SK-N-SH (cell line): ENCODE data around the gene PHACTR3. TPM values are rescaled to one million over a fixed set of nuclear protein-coding genes. Genes with fewer than 3 reads are reported as not detected.

Experiments
- CTCF ChIA-PET: fragments of 300-600, 350-600 bp; formaldehyde crosslinking; extraction: SDS; loops from one replicate; lab custom pipeline; 2021; lab: Yijun Ruan, JAX
- POLR2A ChIA-PET: fragments of 350-600 bp; sonication (Branson Sonifier 250); formaldehyde crosslinking; extraction: SDS; loops from one replicate; lab custom pipeline; 2020; ENCODE audit warnings: antibody characterized with exemption, inconsistent platforms; lab: Yijun Ruan, JAX
- DNase-seq: peaks from one replicate; pipeline ENCODE4 v3.0.0; 2012
- H2AFZ ChIP-seq: fragments of 200-600 bp; sonication (generic); 2 replicates; pipeline ENCODE4 v1.8.1; 2016; ENCODE audit warnings: antibody characterized with exemption, mild to moderate bottlenecking, low read depth
- H3F3A ChIP-seq: fragments of 200-600 bp; sonication (generic); replicated peaks from 2 replicates; pipeline ENCODE3; 2016; ENCODE audit warnings: antibody characterized with exemption, mild to moderate bottlenecking; ENCODE audit not compliant: insufficient read depth
- H3K27ac ChIP-seq, 2 experiments: fragments of 200-500 bp in 1 of 2; fragments of 200-600 bp in 1 of 2; sonication (Bioruptor generic) in 1 of 2; sonication (generic), shearing (Covaris generic) in 1 of 2; 2 replicates each; pipeline versions ENCODE4 v1.5.1 to v1.6.1; 2014 to 2016; ENCODE audit warnings: low read depth in 2 of 2, inconsistent platforms in 1 of 2, low read length in 1 of 2, mild to moderate bottlenecking in 1 of 2, mixed read lengths in 1 of 2
- H3K27me3 ChIP-seq: fragments of 200-600 bp; sonication (generic), shearing (Covaris generic); 2 replicates; pipeline ENCODE4 v1.6.1; 2016; ENCODE audit warnings: mixed run types; ENCODE audit not compliant: insufficient read depth
- H3K36me3 ChIP-seq, 2 experiments: fragments of 200-500 bp in 1 of 2; fragments of 200-600 bp in 1 of 2; sonication (Bioruptor generic) in 1 of 2; sonication (generic) in 1 of 2; replicated peaks in 1 of 2; 2 replicates each; pipeline versions ENCODE3 to v1.5.1; 2014 to 2016; ENCODE audit warnings: low read length in 1 of 2, mild to moderate bottlenecking in 1 of 2; ENCODE audit not compliant: insufficient read depth in 2 of 2, control insufficient read depth in 1 of 2
- H3K4me1 ChIP-seq, 2 experiments: fragments of 200-500 bp in 1 of 2; fragments of 200-600 bp in 1 of 2; sonication (Bioruptor generic) in 1 of 2; sonication (generic), shearing (Covaris generic) in 1 of 2; 2 replicates each; pipeline versions ENCODE4 v1.5.1 to v1.6.1; 2014 to 2016; ENCODE audit warnings: low read depth in 1 of 2, low read length in 1 of 2, mixed run types in 1 of 2; ENCODE audit not compliant: insufficient read depth in 2 of 2, control insufficient read depth in 1 of 2
- H3K4me2 ChIP-seq: fragments of 200-600 bp; sonication (generic), shearing (Covaris generic); 2 replicates; pipeline ENCODE4 v1.6.1; 2017; ENCODE audit warnings: mixed run types
- H3K4me3 ChIP-seq, 2 experiments: fragments of 200-500 bp in 1 of 2; fragments of 200-600 bp in 1 of 2; sonication (Bioruptor generic) in 1 of 2; sonication (generic), shearing (Covaris generic) in 1 of 2; 2 replicates each; pipeline versions ENCODE4 v1.5.1 to v1.8.1; 2014 to 2016; ENCODE audit warnings: low read depth in 2 of 2, inconsistent platforms in 1 of 2, low read length in 1 of 2, mild to moderate bottlenecking in 1 of 2, mixed read lengths in 1 of 2, moderate library complexity in 1 of 2
- H3K79me2 ChIP-seq: fragments of 200-600 bp; sonication (generic); 2 replicates; pipeline ENCODE4 v1.8.1; 2017; ENCODE audit warnings: mild to moderate bottlenecking; ENCODE audit not compliant: insufficient read depth
- H3K9ac ChIP-seq: fragments of 200-600 bp; sonication (generic); 2 replicates; pipeline ENCODE4 v1.6.1; 2017; ENCODE audit warnings: mixed run types
- H3K9me2 ChIP-seq: fragments of 200-600 bp; sonication (generic); 2 replicates; pipeline ENCODE4 v1.6.1; 2017; ENCODE audit warnings: mixed run types
- H3K9me3 ChIP-seq: fragments of 200-600 bp; sonication (generic); 2 replicates; pipeline ENCODE4 v1.6.1; 2017; ENCODE audit warnings: mixed run types, mild to moderate bottlenecking, moderate library complexity
- H4K20me1 ChIP-seq: fragments of 200-600 bp; sonication (generic); 2 replicates; pipeline ENCODE4 v1.6.1; 2017; ENCODE audit warnings: mild to moderate bottlenecking, mixed run types; ENCODE audit not compliant: insufficient read depth
- CHD2 ChIP-seq: fragments of 150-350 bp; IDR thresholded peaks from 2 replicates; pipeline ENCODE4 v1.6.1; 2018; ENCODE audit warnings: low read length; ENCODE audit not compliant: partially characterized antibody
- ELF1 ChIP-seq: IDR thresholded peaks from 2 replicates; pipeline ENCODE4 v1.4.0; 2012
- EP300 ChIP-seq, 2 experiments: IDR thresholded peaks; 2 replicates each; pipeline versions ENCODE4 v1.4.0 to v1.6.1; 2012; ENCODE audit warnings: borderline replicate concordance in 1 of 2, low read depth in 1 of 2, low read length in 1 of 2
- EZH2phosphoT487 ChIP-seq: fragments of 200-600 bp; sonication (generic); IDR thresholded peaks from 2 replicates; pipeline ENCODE4 v1.6.1; 2017; ENCODE audit warnings: low read depth, mixed run types, mild to moderate bottlenecking, antibody characterized with exemption, moderate library complexity, borderline replicate concordance
- FOXJ3 ChIP-seq: sonication (generic); formaldehyde crosslinking; IDR thresholded peaks from 2 replicates; pipeline ENCODE4 v1.5.1; 2020; ENCODE audit warnings: mild to moderate bottlenecking, missing genetic modification reagents
- FOXM1 ChIP-seq: IDR thresholded peaks from 2 replicates; pipeline ENCODE4 v1.4.0; 2012; ENCODE audit warnings: low read depth, mild to moderate bottlenecking
- GATA2 ChIP-seq: sonication (generic); formaldehyde crosslinking; IDR thresholded peaks from 2 replicates; pipeline ENCODE4 v1.5.0; 2020; ENCODE audit warnings: mild to moderate bottlenecking, missing genetic modification reagents
- MEF2A ChIP-seq: IDR thresholded peaks from 2 replicates; pipeline ENCODE4 v1.4.0; 2012; ENCODE audit warnings: low read depth, borderline replicate concordance
- NFIC ChIP-seq: IDR thresholded peaks from 2 replicates; pipeline ENCODE4 v1.4.0; 2012; ENCODE audit warnings: borderline replicate concordance
- NRF1 ChIP-seq: IDR thresholded peaks from 2 replicates; pipeline ENCODE4 v1.6.1; 2012; ENCODE audit warnings: low read depth, mild to moderate bottlenecking, low read length
- RAD21 ChIP-seq: IDR thresholded peaks from 2 replicates; pipeline ENCODE4 v1.6.1; 2012; ENCODE audit warnings: mild to moderate bottlenecking, low read length
- RCOR1 ChIP-seq: fragments of 150-350 bp; IDR thresholded peaks from 2 replicates; pipeline ENCODE4 v1.6.1; 2017; ENCODE audit warnings: antibody characterized with exemption, low read length
- RXRA ChIP-seq: IDR thresholded peaks from 2 replicates; pipeline ENCODE4 v1.4.0; 2012; ENCODE audit warnings: low read depth, mild to moderate bottlenecking, borderline replicate concordance
- TCF12 ChIP-seq: IDR thresholded peaks from 2 replicates; pipeline ENCODE4 v1.4.0; 2012
- TEAD4 ChIP-seq: IDR thresholded peaks from 2 replicates; pipeline ENCODE4 v1.4.0; 2012; ENCODE audit warnings: mild to moderate bottlenecking, borderline replicate concordance; ENCODE audit not compliant: insufficient read depth
- ZBTB33 ChIP-seq: IDR thresholded peaks from 2 replicates; pipeline ENCODE4 v1.4.0; 2012; ENCODE audit warnings: low read depth, borderline replicate concordance
- WGBS: methylation state at CpG from one replicate; pipeline ENCODE4 v1.1.6; 2017; ENCODE audit warnings: low lambda C conversion rate; 5-methylcytosine and 5-hydroxymethylcytosine counted together
- polyA plus RNA-seq, 3 experiments: library from polyadenylated mRNA; depleted of rRNA; stranded (reverse); fragments of >200 nt; gene quantifications; 2 replicates each; pipeline ENCODE4 v1.2.3, GENCODE V29; 2012
- TF ChIP-seq, protein P1 (sequence below): IDR thresholded peaks from 2 replicates; pipeline ENCODE4; 2012
- TF ChIP-seq, protein P2 (sequence below): fragments of 200-600 bp; sonication (generic); IDR thresholded peaks from 2 replicates; pipeline ENCODE4 v1.6.1; 2017; ENCODE audit warnings: antibody characterized with exemption, mild to moderate bottlenecking, moderate library complexity
- TF ChIP-seq, protein P3 (sequence below): fragments of 150-350 bp; IDR thresholded peaks from 2 replicates; pipeline ENCODE4 v1.6.1; 2016; ENCODE audit warnings: mild to moderate bottlenecking, low read depth, low read length

PHACTR3 gene
- polyA plus RNA-seq, 1 of the 3 experiments (the other 2 are of a cell fraction) = 0.10 TPM

DNA sequence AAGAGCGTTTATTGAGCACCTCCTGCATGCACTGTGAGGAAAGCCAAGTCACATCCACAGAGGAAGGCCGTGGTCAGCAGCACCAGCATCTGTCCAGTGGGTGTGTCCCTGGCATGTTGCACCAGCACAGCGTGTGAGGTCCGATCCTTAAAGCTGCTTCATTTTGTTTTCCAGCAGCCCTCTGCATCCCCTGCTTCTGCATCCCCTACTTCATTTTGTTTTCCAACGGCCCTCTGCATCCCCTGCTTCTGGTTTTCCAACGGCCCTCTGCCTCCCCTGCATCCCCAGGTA is 181.3 kb downstream of the PHACTR3 start:
- H3K79me2 ChIP-seq = no peaks in the 10 kb centered on the region
- H3K4me3 ChIP-seq = no peak overlapping the region
- no peak overlapping the region for H2AFZ ChIP-seq
- no peaks in the 10 kb centered on the region for H3K9me3 ChIP-seq
- no peak overlapping the region for H3K27ac ChIP-seq
- no peak overlapping the region for H3K4me2 ChIP-seq
- ChIA-PET POLR2A (no interaction called here), CTCF (interaction anchor here (4.7 to 7.7 kb wide), 2 partner anchors 13 to 64 kb away, joined by 26 to 170 read pairs; no protein-coding TSS in a partner anchor)
- H3F3A ChIP-seq = no peaks in the 10 kb centered on the region
- TF ChIP-seq GATA2 = no peak
- TF ChIP-seq, protein P1, sequence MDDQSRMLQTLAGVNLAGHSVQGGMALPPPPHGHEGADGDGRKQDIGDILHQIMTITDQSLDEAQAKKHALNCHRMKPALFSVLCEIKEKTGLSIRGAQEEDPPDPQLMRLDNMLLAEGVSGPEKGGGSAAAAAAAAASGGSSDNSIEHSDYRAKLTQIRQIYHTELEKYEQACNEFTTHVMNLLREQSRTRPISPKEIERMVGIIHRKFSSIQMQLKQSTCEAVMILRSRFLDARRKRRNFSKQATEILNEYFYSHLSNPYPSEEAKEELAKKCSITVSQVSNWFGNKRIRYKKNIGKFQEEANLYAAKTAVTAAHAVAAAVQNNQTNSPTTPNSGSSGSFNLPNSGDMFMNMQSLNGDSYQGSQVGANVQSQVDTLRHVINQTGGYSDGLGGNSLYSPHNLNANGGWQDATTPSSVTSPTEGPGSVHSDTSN = no peak
- TF ChIP-seq RXRA = no peak
- no peak for TF ChIP-seq FOXM1
- TF ChIP-seq TEAD4 = no peak
- no peak for TF ChIP-seq CHD2
- no peaks in the 10 kb centered on the region for H3K9me2 ChIP-seq
- no peak for DNase-seq
- H3K9ac ChIP-seq = no peak overlapping the region
- no peaks in the 10 kb centered on the region for H4K20me1 ChIP-seq
- H3K27me3 ChIP-seq = no peaks in the 10 kb centered on the region
- H3K4me1 ChIP-seq = no peaks in the 10 kb centered on the region; a peak in 1 of 4 replicates
- WGBS = 32% methylated on average over 5 of the region's 6 CpGs
- H3K36me3 ChIP-seq = no peaks in the 10 kb centered on the region

DNA sequence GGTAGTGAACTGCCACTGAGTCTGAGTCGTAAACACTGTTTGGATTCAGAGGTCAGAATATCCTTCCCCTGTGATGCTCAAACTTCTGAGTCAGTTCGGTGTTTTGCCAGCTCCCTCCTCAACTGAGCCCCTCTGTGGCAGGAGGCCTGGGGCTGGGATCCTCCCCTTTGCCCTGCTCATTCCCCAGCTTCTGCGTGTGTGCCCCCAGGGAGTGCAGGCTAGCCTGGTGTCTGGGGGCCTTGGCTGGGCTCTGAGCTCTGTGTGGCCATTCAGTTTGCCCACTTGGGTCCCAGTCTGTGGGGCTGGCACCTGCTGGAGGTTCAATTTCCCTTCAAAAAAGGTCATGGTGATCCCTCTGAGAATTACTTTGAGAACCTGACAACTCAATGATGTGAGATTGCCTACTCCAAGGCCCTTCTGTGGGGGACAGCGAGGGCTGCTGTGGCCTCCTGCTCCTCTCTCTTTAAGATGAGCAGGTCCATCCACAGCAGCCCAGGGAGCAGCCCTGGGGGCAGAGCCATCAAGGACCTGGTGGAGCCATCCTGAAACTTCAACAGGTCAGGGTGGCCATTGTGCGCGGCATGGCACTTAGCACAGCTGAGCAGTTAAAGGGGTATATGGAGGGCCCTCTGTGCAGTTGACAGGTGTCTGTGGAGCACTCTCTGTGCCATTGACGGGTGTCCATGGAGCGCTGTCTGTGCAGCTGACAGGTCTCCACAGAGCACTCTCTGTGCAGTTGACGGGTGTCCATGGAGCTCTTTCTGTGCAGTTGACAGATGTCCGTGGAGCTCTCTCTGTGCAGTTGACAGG is 181.9 kb downstream of the PHACTR3 start:
- Histone ChIP-seq H3F3A (no peaks in the 10 kb centered on the region), H3K9ac (no peak overlapping the region), H3K4me1 (no peaks in the 10 kb centered on the region; a peak in 1 of 4 replicates), H3K9me3 (no peaks in the 10 kb centered on the region), H3K27ac (no peak overlapping the region), H4K20me1 (no peaks in the 10 kb centered on the region), H3K36me3 (no peaks in the 10 kb centered on the region), H3K79me2 (no peaks in the 10 kb centered on the region), H3K4me2 (no peak overlapping the region), H3K4me3 (no peak overlapping the region), H3K9me2 (no peaks in the 10 kb centered on the region), H3K27me3 (no peaks in the 10 kb centered on the region), H2AFZ (no peak overlapping the region)
- 42% methylated on average over 8 of the region's 10 CpGs for WGBS
- ChIA-PET POLR2A (no interaction called here), CTCF (interaction anchor here (4.7 to 7.7 kb wide), 2 partner anchors 13 to 63 kb away, joined by 26 to 170 read pairs; no protein-coding TSS in a partner anchor)
- TF ChIP-seq EP300 (IDR thresholded peaks at IDR 0.05; ENCODE audit: borderline replicate concordance in 1 of 2, low read depth in 1 of 2, low read length in 1 of 2) (no peak), GATA2 (no peak), ELF1 (no peak), ZBTB33 (no peak), FOXJ3 (CRISPR knock-in tag) (no peak), RCOR1 (no peak), TCF12 (no peak), RAD21 (no peak), EZH2phosphoT487 (no peak), MEF2A (no peak), NFIC (no peak), RXRA (no peak), NRF1 (no peak), TEAD4 (no peak)
- TF ChIP-seq, protein P2, sequence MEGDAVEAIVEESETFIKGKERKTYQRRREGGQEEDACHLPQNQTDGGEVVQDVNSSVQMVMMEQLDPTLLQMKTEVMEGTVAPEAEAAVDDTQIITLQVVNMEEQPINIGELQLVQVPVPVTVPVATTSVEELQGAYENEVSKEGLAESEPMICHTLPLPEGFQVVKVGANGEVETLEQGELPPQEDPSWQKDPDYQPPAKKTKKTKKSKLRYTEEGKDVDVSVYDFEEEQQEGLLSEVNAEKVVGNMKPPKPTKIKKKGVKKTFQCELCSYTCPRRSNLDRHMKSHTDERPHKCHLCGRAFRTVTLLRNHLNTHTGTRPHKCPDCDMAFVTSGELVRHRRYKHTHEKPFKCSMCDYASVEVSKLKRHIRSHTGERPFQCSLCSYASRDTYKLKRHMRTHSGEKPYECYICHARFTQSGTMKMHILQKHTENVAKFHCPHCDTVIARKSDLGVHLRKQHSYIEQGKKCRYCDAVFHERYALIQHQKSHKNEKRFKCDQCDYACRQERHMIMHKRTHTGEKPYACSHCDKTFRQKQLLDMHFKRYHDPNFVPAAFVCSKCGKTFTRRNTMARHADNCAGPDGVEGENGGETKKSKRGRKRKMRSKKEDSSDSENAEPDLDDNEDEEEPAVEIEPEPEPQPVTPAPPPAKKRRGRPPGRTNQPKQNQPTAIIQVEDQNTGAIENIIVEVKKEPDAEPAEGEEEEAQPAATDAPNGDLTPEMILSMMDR = no peak
- TF ChIP-seq, protein P3, sequence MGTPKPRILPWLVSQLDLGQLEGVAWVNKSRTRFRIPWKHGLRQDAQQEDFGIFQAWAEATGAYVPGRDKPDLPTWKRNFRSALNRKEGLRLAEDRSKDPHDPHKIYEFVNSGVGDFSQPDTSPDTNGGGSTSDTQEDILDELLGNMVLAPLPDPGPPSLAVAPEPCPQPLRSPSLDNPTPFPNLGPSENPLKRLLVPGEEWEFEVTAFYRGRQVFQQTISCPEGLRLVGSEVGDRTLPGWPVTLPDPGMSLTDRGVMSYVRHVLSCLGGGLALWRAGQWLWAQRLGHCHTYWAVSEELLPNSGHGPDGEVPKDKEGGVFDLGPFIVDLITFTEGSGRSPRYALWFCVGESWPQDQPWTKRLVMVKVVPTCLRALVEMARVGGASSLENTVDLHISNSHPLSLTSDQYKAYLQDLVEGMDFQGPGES = no peak
- DNase-seq = no peak
